ENCODE measurements around the gene NPC2.
"Not testable (repeated sequence)": the region's sequence is repeated elsewhere in the genome, so short reads cannot be mapped to it uniquely, and the experiment has no call there.

NPC2 gene

GRCh38 chr14:74459976-74460375, 33.1 kb downstream of the NPC2 start:
- TF ChIP-seq ZFX (IDR thresholded peaks at IDR 0.05) = no peak
- no peak for TF ChIP-seq CTCF (conservative IDR thresholded peaks at IDR 0.05)

GRCh38 chr14:74459289-74459946, 33.7 kb downstream of the NPC2 start:
- TF ChIP-seq CTCF (conservative IDR thresholded peaks at IDR 0.05) (no peak; the same call in 1 of the 2 replicates), ZFX (IDR thresholded peaks at IDR 0.05) (no peak)
- no peak overlapping the region for H3K27ac ChIP-seq

More at GRCh38 chr14:74459976-74460375, 33.1 kb downstream of the NPC2 start:
- H3K27ac ChIP-seq = no peak overlapping the region

GRCh38 chr14:74457565-74457895, 35.6 kb downstream of the NPC2 start:
- TF ChIP-seq ZFX (IDR thresholded peaks at IDR 0.05) (no peak), CTCF (conservative IDR thresholded peaks at IDR 0.05) (no peak)
- no peak overlapping the region for H3K27ac ChIP-seq

- TF ChIP-seq CTCF (conservative IDR thresholded peaks at IDR 0.05) (no peak), ZFX (IDR thresholded peaks at IDR 0.05) (no peak)
These were observed 36.2 kb downstream of the NPC2 start for GRCh38 chr14:74456684-74457564.

GRCh38 chr14:74454397-74454796, 38.7 kb downstream of the NPC2 start:
- not testable (repeated sequence) for H3K27ac ChIP-seq

More at GRCh38 chr14:74456684-74457564, 36.2 kb downstream of the NPC2 start:
- H3K27ac ChIP-seq = no peak overlapping the region

GRCh38 chr14:74444866-74445265, 48.2 kb downstream of the NPC2 start:
- TF ChIP-seq CTCF (conservative IDR thresholded peaks at IDR 0.05) (no peak), ZFX (IDR thresholded peaks at IDR 0.05) (no peak)
- H3K27ac ChIP-seq = no peak overlapping the region

- no peak overlapping the region for H3K27ac ChIP-seq
- TF ChIP-seq ZFX (IDR thresholded peaks at IDR 0.05) (no peak), CTCF (conservative IDR thresholded peaks at IDR 0.05) (no peak)
These were observed 50.3 kb downstream of the NPC2 start for GRCh38 chr14:74442757-74443156.
